GM21576 (cell line): Measurements from ENCODE around the gene GLOD5.

Source experiments
- ATAC-seq: cut with Tn5 transposase; IDR thresholded peaks from one replicate; pipeline ENCODE4 v1.9.1; 2021; ENCODE audit warnings: mild to moderate bottlenecking, moderate library complexity; ENCODE audit not compliant: unreplicated experiment

The GLOD5 gene

GRCh38 chrX:48761674-48762471, at the start of gene GLOD5:
Gene GLOD5 (plus strand): TSS chrX:48761747. CDS start chrX:48761791, 44 bp downstream.
- ATAC-seq: no peak

GRCh38 chrX:48711929-48712505, 49.5 kb upstream of the GLOD5 start:
- no peak for ATAC-seq

GRCh38 chrX:48713847-48714246, 47.7 kb upstream of the GLOD5 start:
- ATAC-seq: no peak

- no peak for ATAC-seq
Measured at GRCh38 chrX:48714573-48714972, 47.0 kb upstream of the GLOD5 start.

- ATAC-seq: no peak
Measured at GRCh38 chrX:48715072-48715471, 46.5 kb upstream of the GLOD5 start.

GRCh38 chrX:48715876-48716502, 45.6 kb upstream of the GLOD5 start:
- no peak for ATAC-seq

- ATAC-seq: no peak
Measured at GRCh38 chrX:48719958-48720357, 41.6 kb upstream of the GLOD5 start.

- no peak for ATAC-seq
Measured at GRCh38 chrX:48720577-48721250, 40.8 kb upstream of the GLOD5 start.

GRCh38 chrX:48721916-48722315, 39.6 kb upstream of the GLOD5 start:
- no peak for ATAC-seq

- no peak for ATAC-seq
Measured at GRCh38 chrX:48726596-48726995, 35.0 kb upstream of the GLOD5 start.

GRCh38 chrX:48728653-48729052, 32.9 kb upstream of the GLOD5 start:
- no peak for ATAC-seq

- no peak for ATAC-seq
Measured at GRCh38 chrX:48736303-48736702, 25.2 kb upstream of the GLOD5 start.

- ATAC-seq: no peak
Measured at GRCh38 chrX:48736878-48737212, 24.7 kb upstream of the GLOD5 start.

GRCh38 chrX:48737213-48737938, 24.2 kb upstream of the GLOD5 start:
- ATAC-seq: peak; percentile 98

- no peak for ATAC-seq
Measured at GRCh38 chrX:48737940-48738339, 23.6 kb upstream of the GLOD5 start.

- no peak for ATAC-seq
Measured at GRCh38 chrX:48741834-48742233, 19.7 kb upstream of the GLOD5 start.

GRCh38 chrX:48745222-48745621, 16.3 kb upstream of the GLOD5 start:
- no peak for ATAC-seq

GRCh38 chrX:48747415-48748016, 14.0 kb upstream of the GLOD5 start:
- ATAC-seq: no peak

- ATAC-seq: no peak
Measured at GRCh38 chrX:48749182-48749581, 12.4 kb upstream of the GLOD5 start.

- no peak for ATAC-seq
Measured at GRCh38 chrX:48751343-48751742, 10.2 kb upstream of the GLOD5 start.

- ATAC-seq: no peak
Measured at GRCh38 chrX:48752498-48752897, 9.0 kb upstream of the GLOD5 start.
